Measurements from ENCODE around the gene CARS1.

Gene CARS1

DNA sequence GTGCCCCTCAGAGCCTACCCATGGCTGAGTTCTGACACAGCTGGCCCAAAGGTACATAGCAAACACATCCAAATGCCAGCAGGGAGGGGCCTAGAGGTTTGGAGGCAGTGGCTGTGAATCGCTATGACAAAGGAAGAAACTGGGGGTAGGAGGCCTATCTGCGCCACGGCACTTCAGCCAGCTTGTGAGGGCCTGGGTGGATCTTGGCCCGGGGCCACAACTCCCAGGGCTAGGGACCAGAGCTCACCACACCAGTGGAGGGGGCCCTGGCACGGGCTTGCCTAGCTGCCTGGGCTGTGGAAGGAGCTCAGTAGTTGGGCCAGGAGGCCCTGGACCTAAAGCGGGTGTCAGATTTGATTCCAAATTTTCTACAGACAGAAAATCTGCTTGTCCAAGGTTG is 55.7 kb downstream of the CARS1 start:
- WGBS, 2 experiments: 95 to 96% methylated on average over 6 of the region's 6 CpGs
- H3K9me3 ChIP-seq (ENCODE audit: control insufficient read depth, low read length): no peaks in the 10 kb centered on the region
- peaks cover 7% of the 10 kb centered on the region for H3K36me3 ChIP-seq (ENCODE audit: control insufficient read depth, insufficient read depth, low read length)
- H3K4me1 ChIP-seq (ENCODE audit: control insufficient read depth, insufficient read depth, low read length): peaks cover 6% of the 10 kb centered on the region
- no peak overlapping the region for H3K27ac ChIP-seq (ENCODE audit: insufficient read depth, low read depth, low read length, poor library complexity, severe bottlenecking)
- no peak overlapping the region for H3K4me3 ChIP-seq (ENCODE audit: insufficient read depth, low read depth, low read length)
- H3K27me3 ChIP-seq (ENCODE audit: control insufficient read depth, insufficient read depth, low read length, poor library complexity, severe bottlenecking): no peaks in the 10 kb centered on the region

DNA sequence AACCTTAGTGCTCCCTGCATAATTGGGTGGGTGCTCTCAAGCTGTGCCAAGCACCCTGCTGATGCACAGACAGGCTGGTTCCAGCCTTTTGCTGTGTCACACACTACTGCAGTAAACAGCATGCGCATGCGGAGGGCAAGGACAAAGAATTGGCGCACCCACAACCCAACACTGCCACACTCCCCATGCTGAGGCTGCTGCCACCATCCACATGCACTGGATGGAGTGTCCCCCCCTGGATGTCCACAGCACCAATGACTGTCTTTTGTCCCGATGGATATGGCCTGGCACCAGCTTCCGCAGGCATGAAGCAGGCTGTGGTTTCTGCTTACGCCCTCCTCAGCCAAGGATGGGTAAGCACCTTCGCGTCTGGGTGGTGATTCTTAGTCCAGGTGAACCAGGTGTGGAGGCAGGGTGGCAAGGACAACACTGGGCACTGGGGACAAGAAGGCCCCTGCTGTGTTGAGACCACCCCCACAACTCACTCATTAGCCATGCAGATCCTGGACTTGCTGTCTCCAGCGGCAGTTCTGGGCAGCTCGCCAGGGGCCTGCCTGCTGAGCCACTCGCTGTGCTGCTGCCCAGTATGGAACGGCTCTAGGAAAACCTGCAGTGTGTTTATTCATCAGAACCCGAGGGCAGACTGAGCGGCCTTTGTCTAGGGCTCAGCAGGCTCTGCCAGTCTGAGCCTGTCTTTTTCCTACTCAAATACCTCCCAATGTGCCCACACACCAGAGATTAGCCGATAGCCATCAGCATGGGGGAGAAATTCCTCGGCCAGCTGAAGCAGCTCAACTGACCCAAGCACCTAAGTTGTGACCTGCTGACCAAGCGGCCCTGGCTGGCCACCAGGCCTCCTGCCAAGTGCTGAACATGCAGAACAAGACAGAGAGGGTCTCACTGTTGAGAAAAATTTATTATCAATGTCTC is 56.9 kb downstream of the CARS1 start:
- peaks cover 7% of the 10 kb centered on the region for H3K36me3 ChIP-seq (ENCODE audit: control insufficient read depth, insufficient read depth, low read length)
- peak overlapping the region; percentile 16 for H3K27ac ChIP-seq (ENCODE audit: insufficient read depth, low read depth, low read length, poor library complexity, severe bottlenecking)
- peaks cover 6% of the 10 kb centered on the region for H3K4me1 ChIP-seq (ENCODE audit: control insufficient read depth, insufficient read depth, low read length)
- no peak overlapping the region for H3K4me3 ChIP-seq (ENCODE audit: insufficient read depth, low read depth, low read length)
- no peaks in the 10 kb centered on the region for H3K9me3 ChIP-seq (ENCODE audit: control insufficient read depth, low read length)
- 67 to 70% methylated on average over 17 of the region's 17 CpGs for WGBS, 2 experiments
- no peaks in the 10 kb centered on the region for H3K27me3 ChIP-seq (ENCODE audit: control insufficient read depth, insufficient read depth, low read length, poor library complexity, severe bottlenecking)

DNA sequence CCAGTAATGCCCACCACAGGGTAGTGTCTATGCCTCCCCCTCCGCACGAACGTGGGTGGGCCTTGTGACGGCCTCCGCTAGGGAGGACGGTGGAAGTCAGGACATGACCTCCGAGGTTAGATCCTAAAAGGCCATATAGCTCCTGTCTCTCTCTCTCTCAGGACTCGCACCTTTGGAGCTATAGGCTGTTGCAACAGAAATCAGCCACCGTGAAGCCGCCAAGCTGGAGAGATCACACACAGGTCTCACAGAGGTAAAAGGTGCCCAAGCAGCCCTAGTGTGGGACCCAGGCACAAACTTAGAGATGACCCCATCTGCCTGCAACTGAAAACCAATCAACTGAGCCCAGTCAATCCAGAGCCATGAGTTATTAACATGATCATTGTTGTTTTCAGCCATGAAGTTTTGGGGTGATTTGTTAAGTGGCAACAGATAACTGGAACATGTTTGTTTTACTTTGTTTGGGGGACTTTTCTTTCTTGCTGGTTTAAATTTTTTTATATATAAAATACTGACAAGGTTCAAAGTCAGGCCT is 57.7 kb downstream of the CARS1 start:
- WGBS, 2 experiments: 95 to 96% methylated on average over 10 of the region's 10 CpGs
- Histone ChIP-seq H3K36me3 (ENCODE audit: control insufficient read depth, insufficient read depth, low read length) (peaks cover 7% of the 10 kb centered on the region), H3K4me1 (ENCODE audit: control insufficient read depth, insufficient read depth, low read length) (peaks cover 6% of the 10 kb centered on the region), H3K4me3 (ENCODE audit: insufficient read depth, low read depth, low read length) (no peak overlapping the region), H3K9me3 (ENCODE audit: control insufficient read depth, low read length) (no peaks in the 10 kb centered on the region), H3K27me3 (ENCODE audit: control insufficient read depth, insufficient read depth, low read length, poor library complexity, severe bottlenecking) (no peaks in the 10 kb centered on the region), H3K27ac (ENCODE audit: insufficient read depth, low read depth, low read length, poor library complexity, severe bottlenecking) (no peak overlapping the region)

DNA sequence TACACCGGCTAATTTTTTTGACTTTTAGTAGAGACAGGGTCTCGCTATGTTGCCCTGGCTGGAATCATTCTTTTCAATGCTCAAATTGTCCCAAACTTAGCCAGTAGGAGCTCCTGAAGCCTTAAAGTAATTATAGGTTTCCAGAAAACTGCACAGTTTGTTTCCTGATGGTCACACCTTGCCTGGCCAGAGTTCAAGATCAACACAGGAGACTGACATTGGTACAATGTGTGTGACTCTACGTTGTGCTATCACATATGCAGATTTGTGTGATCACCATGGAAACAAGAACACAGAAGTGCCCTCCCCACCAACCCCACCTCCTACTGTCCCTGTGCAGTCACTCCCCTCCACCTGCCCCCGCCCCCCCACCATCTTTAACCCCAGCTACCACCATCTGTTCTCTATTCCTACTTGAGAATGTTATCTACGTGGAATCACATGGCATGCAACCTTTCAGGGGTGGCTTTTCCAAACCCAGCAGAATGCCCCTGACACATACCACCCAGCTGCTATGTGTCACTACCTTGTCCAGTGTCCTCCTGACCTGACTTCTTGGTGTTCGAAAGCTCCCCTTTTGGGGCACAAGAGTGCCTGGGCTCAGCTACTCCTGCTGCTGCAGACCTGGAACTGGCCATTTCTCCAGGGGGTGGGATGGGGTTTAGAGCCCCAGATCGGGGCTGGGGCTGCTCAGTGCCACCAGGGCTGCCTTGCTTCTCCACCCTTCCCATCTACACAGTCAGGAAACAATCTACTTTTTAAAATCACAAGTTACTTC is 59.0 kb downstream of the CARS1 start:
- Histone ChIP-seq H3K27me3 (ENCODE audit: control insufficient read depth, insufficient read depth, low read length, poor library complexity, severe bottlenecking) (no peaks in the 10 kb centered on the region), H3K4me3 (ENCODE audit: insufficient read depth, low read depth, low read length) (no peak overlapping the region), H3K9me3 (ENCODE audit: control insufficient read depth, low read length) (no peaks in the 10 kb centered on the region), H3K27ac (ENCODE audit: insufficient read depth, low read depth, low read length, poor library complexity, severe bottlenecking) (no peak overlapping the region), H3K36me3 (ENCODE audit: control insufficient read depth, insufficient read depth, low read length) (peaks cover 7% of the 10 kb centered on the region), H3K4me1 (ENCODE audit: control insufficient read depth, insufficient read depth, low read length) (peaks cover 6% of the 10 kb centered on the region)
- WGBS, 2 experiments: 89 to 94% methylated on average over 6 of the region's 7 CpGs

DNA sequence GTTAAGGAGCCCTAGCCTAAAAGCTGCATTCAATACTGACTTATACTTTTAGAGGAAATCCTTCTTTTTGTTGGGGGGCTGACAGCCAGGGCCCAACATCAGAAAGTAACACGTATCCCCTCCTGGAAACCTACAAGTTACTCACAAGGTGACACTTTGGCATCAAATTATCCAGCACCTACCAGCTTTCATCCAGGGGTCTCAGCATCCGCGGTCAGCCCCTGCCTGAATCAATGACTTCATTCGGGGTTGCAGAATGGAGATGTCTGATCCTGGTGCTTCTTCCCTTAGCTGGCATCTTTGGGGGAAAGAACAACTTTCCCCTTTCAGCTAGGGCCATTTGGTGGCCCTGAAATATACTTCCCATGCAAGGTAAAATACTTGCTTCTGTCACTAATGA is 59.8 kb downstream of the CARS1 start:
- Histone ChIP-seq H3K27ac (ENCODE audit: insufficient read depth, low read depth, low read length, poor library complexity, severe bottlenecking) (no peak overlapping the region), H3K4me3 (ENCODE audit: insufficient read depth, low read depth, low read length) (no peak overlapping the region), H3K4me1 (ENCODE audit: control insufficient read depth, insufficient read depth, low read length) (peaks cover 6% of the 10 kb centered on the region), H3K27me3 (ENCODE audit: control insufficient read depth, insufficient read depth, low read length, poor library complexity, severe bottlenecking) (no peaks in the 10 kb centered on the region), H3K9me3 (ENCODE audit: control insufficient read depth, low read length) (no peaks in the 10 kb centered on the region), H3K36me3 (ENCODE audit: control insufficient read depth, insufficient read depth, low read length) (peaks cover 7% of the 10 kb centered on the region)
- 90 to 93% methylated on average over 4 of the region's 4 CpGs for WGBS, 2 experiments

DNA sequence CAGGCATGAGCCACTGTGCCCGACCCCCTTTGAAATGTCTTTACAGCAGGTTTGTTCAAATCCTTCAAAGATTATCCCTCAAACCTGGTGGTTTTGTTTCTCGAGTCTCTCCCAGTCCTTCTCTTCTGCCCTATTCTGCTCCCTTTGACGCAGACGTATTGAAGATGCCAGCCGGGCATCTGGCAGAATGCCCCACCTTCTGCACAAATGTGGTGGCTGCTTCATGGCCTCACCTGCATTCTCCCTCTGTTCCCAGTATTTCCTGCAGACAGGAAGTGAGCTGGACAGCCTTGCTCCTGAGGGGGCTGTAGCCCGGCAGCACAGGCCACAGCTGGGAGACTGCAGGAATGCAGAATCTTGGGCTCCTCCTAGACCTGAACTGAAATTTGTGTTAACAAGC is 60.2 kb downstream of the CARS1 start:
- Histone ChIP-seq H3K4me1 (ENCODE audit: control insufficient read depth, insufficient read depth, low read length) (peaks cover 6% of the 10 kb centered on the region), H3K27ac (ENCODE audit: insufficient read depth, low read depth, low read length, poor library complexity, severe bottlenecking) (no peak overlapping the region), H3K9me3 (ENCODE audit: control insufficient read depth, low read length) (no peaks in the 10 kb centered on the region), H3K4me3 (ENCODE audit: insufficient read depth, low read depth, low read length) (no peak overlapping the region), H3K36me3 (ENCODE audit: control insufficient read depth, insufficient read depth, low read length) (peaks cover 7% of the 10 kb centered on the region), H3K27me3 (ENCODE audit: control insufficient read depth, insufficient read depth, low read length, poor library complexity, severe bottlenecking) (no peaks in the 10 kb centered on the region)
- 91 to 94% methylated on average over 6 of the region's 6 CpGs for WGBS, 2 experiments

DNA sequence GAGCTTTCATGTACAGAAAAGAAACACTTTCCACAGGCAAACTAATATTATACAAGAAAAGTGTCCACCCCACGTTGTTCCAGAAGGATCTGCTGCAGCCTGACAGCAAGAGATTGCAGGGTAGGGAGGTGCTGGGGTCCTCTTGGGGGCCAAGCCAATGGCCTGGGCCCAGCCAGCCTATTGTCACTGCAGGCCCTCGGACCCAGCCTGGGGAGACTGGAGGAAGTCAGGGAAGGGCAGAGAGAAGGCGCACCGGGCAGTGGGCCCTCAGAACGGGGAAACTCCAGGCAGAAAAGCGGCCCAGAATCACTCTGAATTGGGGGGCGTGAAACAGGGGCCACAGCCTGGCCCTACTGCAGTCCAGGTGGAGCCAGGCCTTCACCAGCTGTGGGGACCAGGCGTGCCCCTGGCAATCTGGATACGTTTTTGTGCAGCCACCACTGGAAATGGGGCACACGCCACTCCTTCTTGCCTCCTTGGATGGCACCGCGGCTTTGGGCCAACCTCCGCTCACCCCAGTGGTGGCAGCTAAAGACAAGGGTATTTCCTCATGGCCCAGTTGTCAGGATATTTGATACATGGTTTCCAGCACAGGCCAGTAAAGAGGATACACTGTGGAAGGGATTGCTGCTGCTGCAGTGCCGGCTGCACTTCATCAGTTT is 61.2 kb downstream of the CARS1 start:
- H3K4me1 ChIP-seq (ENCODE audit: control insufficient read depth, insufficient read depth, low read length): peaks cover 5% of the 10 kb centered on the region
- no peak overlapping the region for H3K4me3 ChIP-seq (ENCODE audit: insufficient read depth, low read depth, low read length)
- H3K27ac ChIP-seq (ENCODE audit: insufficient read depth, low read depth, low read length, poor library complexity, severe bottlenecking): no peak overlapping the region
- 91 to 93% methylated on average over 14 of the region's 14 CpGs for WGBS, 2 experiments
- no peaks in the 10 kb centered on the region for H3K9me3 ChIP-seq (ENCODE audit: control insufficient read depth, low read length)
- H3K27me3 ChIP-seq (ENCODE audit: control insufficient read depth, insufficient read depth, low read length, poor library complexity, severe bottlenecking): no peaks in the 10 kb centered on the region
- no peaks in the 10 kb centered on the region for H3K36me3 ChIP-seq (ENCODE audit: control insufficient read depth, insufficient read depth, low read length)

DNA sequence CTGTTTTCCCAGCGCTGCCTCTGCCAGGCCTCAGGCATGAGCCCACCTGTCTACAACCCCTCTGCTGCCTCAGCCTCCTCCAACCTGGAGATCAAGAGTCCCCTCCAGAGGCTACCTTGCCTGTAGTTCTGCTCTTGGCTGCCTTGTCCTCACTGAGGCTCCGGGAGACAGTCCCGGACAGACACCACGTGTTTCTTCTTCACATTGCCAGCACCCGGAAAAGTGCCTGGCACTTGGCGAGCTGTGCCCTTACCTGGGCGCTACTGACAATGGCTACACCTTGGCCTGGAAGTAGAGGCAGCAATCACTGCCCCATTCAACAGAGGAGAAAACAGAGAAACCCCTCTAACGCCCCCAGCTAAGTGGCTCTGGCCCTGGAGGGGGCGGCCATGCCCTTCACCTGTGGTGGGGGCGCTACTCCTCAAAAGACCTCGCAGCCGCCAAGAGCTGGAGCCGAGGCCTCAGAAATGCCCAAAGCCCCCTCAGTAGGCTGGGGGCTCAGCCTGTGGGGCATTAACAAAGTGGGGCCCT is 62.1 kb downstream of the CARS1 start:
- Histone ChIP-seq H3K9me3 (ENCODE audit: control insufficient read depth, low read length) (no peaks in the 10 kb centered on the region), H3K27ac (ENCODE audit: insufficient read depth, low read depth, low read length, poor library complexity, severe bottlenecking) (no peak overlapping the region), H3K4me1 (ENCODE audit: control insufficient read depth, insufficient read depth, low read length) (no peaks in the 10 kb centered on the region), H3K36me3 (ENCODE audit: control insufficient read depth, insufficient read depth, low read length) (no peaks in the 10 kb centered on the region), H3K27me3 (ENCODE audit: control insufficient read depth, insufficient read depth, low read length, poor library complexity, severe bottlenecking) (no peaks in the 10 kb centered on the region), H3K4me3 (ENCODE audit: insufficient read depth, low read depth, low read length) (no peak overlapping the region)
- WGBS, 2 experiments: 82 to 83% methylated on average over 13 of the region's 13 CpGs

DNA sequence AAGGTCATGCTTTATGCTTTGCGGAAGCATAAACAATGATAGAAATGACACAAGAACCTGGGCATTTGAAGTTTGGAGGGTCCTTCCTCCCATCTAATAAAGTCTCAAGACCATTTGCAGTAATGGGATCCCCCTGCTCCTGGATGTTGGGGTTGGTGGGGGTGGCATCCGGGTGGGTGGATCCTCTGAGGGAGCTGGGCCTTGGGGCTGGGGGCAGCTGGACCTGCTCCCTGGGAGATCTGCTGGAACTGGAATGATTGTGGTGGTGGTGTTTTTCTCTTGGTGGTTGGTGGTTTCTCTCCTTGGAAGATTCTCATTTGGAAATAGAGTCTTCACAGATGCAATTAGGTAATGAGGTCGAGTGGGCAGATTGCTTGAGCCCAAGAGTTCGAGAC is 62.9 kb downstream of the CARS1 start:
- no peaks in the 10 kb centered on the region for H3K9me3 ChIP-seq (ENCODE audit: control insufficient read depth, low read length)
- H3K36me3 ChIP-seq (ENCODE audit: control insufficient read depth, insufficient read depth, low read length): no peaks in the 10 kb centered on the region
- peaks cover 3% of the 10 kb centered on the region for H3K4me1 ChIP-seq (ENCODE audit: control insufficient read depth, insufficient read depth, low read length)
- no peak overlapping the region for H3K27ac ChIP-seq (ENCODE audit: insufficient read depth, low read depth, low read length, poor library complexity, severe bottlenecking)
- H3K27me3 ChIP-seq (ENCODE audit: control insufficient read depth, insufficient read depth, low read length, poor library complexity, severe bottlenecking): no peaks in the 10 kb centered on the region
- no peak overlapping the region for H3K4me3 ChIP-seq (ENCODE audit: insufficient read depth, low read depth, low read length)
- WGBS, 2 experiments: 93 to 95% methylated on average over 4 of the region's 4 CpGs

Data from ectodermal cell (in vitro differentiated cells).